B cell (primary cell): ENCODE data around the gene PPARD. TPM values are rescaled to one million over a fixed set of nuclear protein-coding genes. Genes with fewer than 3 reads are reported as not detected.

ENCODE experiments used
- ATAC-seq: fragments of 200-7000 bp; cut with Tn5 transposase; one replicate; pipeline ENCODE4 v1.10.0; 2021; ENCODE audit warnings: low read depth, mild to moderate bottlenecking, moderate number of reproducible peaks, moderate library complexity
- CTCF ChIA-PET: fragments of 350-600 bp; sonication (Branson Sonifier 250); formaldehyde crosslinking; loops from one replicate; lab custom pipeline; 2021; ENCODE audit warnings: antibody characterized with exemption, inconsistent platforms; lab: Charles Lee
- POLR2A ChIA-PET: fragments of 350-600 bp; sonication (Branson Sonifier 250); formaldehyde crosslinking; loops from one replicate; lab custom pipeline; 2021; ENCODE audit warnings: antibody characterized with exemption; lab: Charles Lee
- DNase-seq: peaks from one replicate; pipeline ENCODE4 v3.0.0; 2013
- H2AFZ ChIP-seq: 2 replicates; pipeline ENCODE4 v1.6.1; 2012; ENCODE audit warnings: mild to moderate bottlenecking, low read depth, low read length; ENCODE audit not compliant: insufficient read depth, poor library complexity, severe bottlenecking
- H3K27ac ChIP-seq, 2 donors: 1 replicate in 1 of 2; 2 replicates in 1 of 2; pipeline ENCODE4 v1.5.1; 2012 to 2013; ENCODE audit warnings: low read length in 2 of 2, mild to moderate bottlenecking in 2 of 2, moderate library complexity in 1 of 2
- H3K27me3 ChIP-seq, 4 experiments: fragments of 200-600 bp in 1 of 4; sonication (generic) in 1 of 4; replicated peaks in 1 of 4; 1 replicate in 2 of 4; 2 replicates in 2 of 4; pipeline versions ENCODE4 v1.6.1 to v1.7.0; 2013 to 2016; ENCODE audit warnings: low read length in 3 of 4, mild to moderate bottlenecking in 2 of 4, mixed read lengths in 1 of 4, moderate library complexity in 1 of 4; ENCODE audit not compliant: insufficient read depth in 4 of 4, control insufficient read depth in 3 of 4; ENCODE audit errors: control extremely low read depth in 1 of 4
- H3K36me3 ChIP-seq, 2 experiments: replicated peaks in 1 of 2; 1 replicate in 1 of 2; 2 replicates in 1 of 2; pipeline versions ENCODE4 v1.6.1 to v1.7.1; 2013; ENCODE audit warnings: low read length in 1 of 2; ENCODE audit not compliant: insufficient read depth in 2 of 2, control insufficient read depth in 1 of 2; ENCODE audit errors: control extremely low read depth in 1 of 2, extremely low read depth in 1 of 2
- H3K4me1 ChIP-seq, 2 donors: fragments of 200-600 bp in 1 of 2; sonication (generic) in 1 of 2; 1 replicate in 1 of 2; 2 replicates in 1 of 2; pipeline versions ENCODE4 v1.5.1 to v1.6.1; 2013 to 2017; ENCODE audit warnings: low read length in 2 of 2; ENCODE audit not compliant: control insufficient read depth in 2 of 2, insufficient read depth in 2 of 2
- H3K4me2 ChIP-seq: replicated peaks from 2 replicates; pipeline ENCODE3; 2012; ENCODE audit warnings: mild to moderate bottlenecking, low read depth, low read length; ENCODE audit not compliant: poor library complexity, severe bottlenecking
- H3K4me3 ChIP-seq, 5 experiments: fragments of 200-600 bp in 1 of 5; sonication (generic) in 1 of 5; 1 replicate in 3 of 5; 2 replicates in 2 of 5; pipeline versions ENCODE4 v1.5.1 to v1.7.0; 2011 to 2016; ENCODE audit warnings: low read length in 4 of 5, mild to moderate bottlenecking in 4 of 5, low read depth in 2 of 5, control low read depth in 1 of 5, moderate library complexity in 1 of 5; ENCODE audit not compliant: insufficient read depth in 1 of 5; ENCODE audit errors: control extremely low read depth in 1 of 5, extremely low read depth in 1 of 5
- H3K79me2 ChIP-seq: fragments of 200-600 bp; sonication (generic); one replicate; pipeline ENCODE4 v1.6.0; 2016; ENCODE audit warnings: low read length; ENCODE audit not compliant: control insufficient read depth, insufficient read depth
- H3K9ac ChIP-seq: fragments of 200-600 bp; sonication (generic); 2 replicates; pipeline ENCODE4 v1.6.1; 2017; ENCODE audit warnings: mild to moderate bottlenecking, low read length, moderate library complexity
- H3K9me3 ChIP-seq, 3 donors: one replicate each; pipeline versions ENCODE4 v1.6.1 to v1.7.1; 2013; ENCODE audit warnings: low read length in 2 of 3; ENCODE audit not compliant: control insufficient read depth in 2 of 3, insufficient read depth in 1 of 3; ENCODE audit errors: control extremely low read depth in 1 of 3
- H4K20me1 ChIP-seq: 2 replicates; pipeline ENCODE4 v1.6.0; 2012; ENCODE audit warnings: mild to moderate bottlenecking, low read length; ENCODE audit not compliant: insufficient read depth, control insufficient read depth, poor library complexity, severe bottlenecking
- H3K27ac Mint-ChIP-seq: one replicate; pipeline ENCODE4 v1.8.0; 2021; ENCODE audit warnings: mixed read lengths
- H3K27me3 Mint-ChIP-seq: one replicate; pipeline ENCODE4 v1.8.0; 2021; ENCODE audit warnings: mixed read lengths
- H3K4me1 Mint-ChIP-seq: one replicate; pipeline ENCODE4 v1.8.0; 2021; ENCODE audit warnings: mixed read lengths
- H3K4me3 Mint-ChIP-seq: one replicate; pipeline ENCODE4 v1.8.0; 2021; ENCODE audit warnings: mixed read lengths
- H3K9me3 Mint-ChIP-seq: one replicate; pipeline ENCODE4 v1.8.0; 2022; ENCODE audit warnings: mixed read lengths; ENCODE audit not compliant: insufficient read depth
- CTCF ChIP-seq: fragments of 200-600 bp; IDR thresholded peaks from one replicate; pipeline ENCODE4 v1.8.0; 2022; ENCODE audit warnings: antibody characterized with exemption, mild to moderate bottlenecking
- EZH2 ChIP-seq: IDR thresholded peaks from 2 replicates; pipeline ENCODE4 v1.6.1; 2012; ENCODE audit warnings: borderline replicate concordance, low read depth, mild to moderate bottlenecking, moderate library complexity, low read length; ENCODE audit not compliant: insufficient read depth, poor library complexity, severe bottlenecking
- WGBS: methylation state at CpG from one replicate; pipeline ENCODE4 v1.1.5; 2013; ENCODE audit warnings: missing lambda C conversion rate; ENCODE audit not compliant: insufficient coverage; 5-methylcytosine and 5-hydroxymethylcytosine counted together
- intact Hi-C: fragments of 100-400 bp; cut with micrococcal nuclease; formaldehyde crosslinking; loops from one replicate; pipeline ENCODE4 v1.10.0; 2022
- polyA plus RNA-seq: library from polyadenylated mRNA; depleted of rRNA; stranded (reverse); fragments of >200 nt; gene quantifications from 2 replicates; pipeline ENCODE4 v1.2.3, GENCODE V29; 2012
- total RNA-seq, 2 donors: library from RNA; stranded (reverse); fragments of 120-200 nt in 1 of 2; gene quantifications; 1 replicate in 1 of 2; 2 replicates in 1 of 2; pipeline versions ENCODE4 v1.2.3 to v1.2.4, GENCODE V29; 2013 to 2022

PPARD gene
- total and polyA plus RNA-seq, 2 donors (not counting 1 experiment from before 2014, with no cell fraction given) = 37.9 to 38.9 TPM

DNA sequence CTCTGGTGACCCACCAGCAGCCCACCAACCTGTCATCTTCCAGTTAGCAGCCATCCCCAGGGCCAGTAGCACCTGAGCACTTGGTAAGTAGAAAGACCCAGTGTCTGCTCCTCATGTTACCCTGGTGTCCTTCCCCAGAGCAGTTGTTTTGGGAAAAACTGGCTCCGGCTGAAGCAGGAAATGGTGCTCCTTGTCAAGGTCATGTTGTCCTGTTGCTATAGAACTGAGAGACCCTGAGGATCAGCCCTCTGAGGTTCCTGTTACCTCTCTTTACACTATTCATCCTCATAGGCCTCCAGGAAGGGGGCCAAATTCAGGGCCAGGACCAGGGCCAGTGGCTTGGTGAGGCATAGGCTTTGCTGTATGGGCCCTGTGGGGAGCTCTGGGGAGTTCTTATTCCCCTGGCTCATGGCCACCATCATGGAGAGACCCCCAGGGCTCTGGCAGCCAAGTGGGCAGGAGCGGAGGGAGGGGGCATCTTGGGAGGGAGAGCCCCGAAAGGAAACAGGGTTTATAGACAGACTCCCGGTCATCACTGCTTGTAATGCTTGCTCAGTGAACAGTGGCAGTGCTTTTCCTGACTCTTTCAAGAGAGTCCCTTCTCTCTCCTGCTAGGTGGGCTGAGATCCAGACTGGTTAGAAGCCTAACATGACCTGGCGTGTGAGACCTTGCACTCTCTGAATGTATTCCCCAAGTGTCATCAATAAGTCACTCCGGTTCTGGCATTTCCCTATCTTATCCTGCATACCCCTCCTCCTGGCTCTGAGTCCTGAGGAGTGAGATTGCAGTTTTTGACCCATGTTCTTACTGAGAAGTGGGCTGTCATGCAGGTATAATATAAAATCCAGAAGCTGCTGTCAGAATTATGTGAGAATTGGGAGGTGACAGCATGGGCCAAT lies 50.7 kb downstream of the PPARD start:
- H3K79me2 ChIP-seq = peaks cover 47% of the 10 kb centered on the region
- H3K36me3 ChIP-seq = peaks cover 0 to 6% of the 10 kb centered on the region in 2 experiments
- ChIA-PET CTCF (interaction anchor here (1.4 kb wide), 1 partner anchor 343 kb away, joined by 3 read pairs; the partner anchor contains the start of gene ARMC12), POLR2A (no interaction called here)
- peak overlapping the region; percentile 10 for H3K9ac ChIP-seq
- no peak overlapping the region for H3K4me3 ChIP-seq
- ATAC-seq = no peak
- H3K4me1 ChIP-seq = peaks cover 20 to 34% of the 10 kb centered on the region in 2 donors
- H3K4me2 ChIP-seq = peak overlapping the region; percentile 20
- intact Hi-C loops = loop anchor here (10.0 kb wide), 1 partner anchor 48 kb away; the partner anchor contains the start of gene PPARD
- no peaks in the 10 kb centered on the region for H3K9me3 Mint-ChIP-seq
- no peak for TF ChIP-seq CTCF
- no peak for TF ChIP-seq EZH2
- H2AFZ ChIP-seq = no peak overlapping the region
- peaks cover 30% of the 10 kb centered on the region for H4K20me1 ChIP-seq
- no peak overlapping the region for H3K4me3 Mint-ChIP-seq
- H3K4me1 Mint-ChIP-seq = peaks cover 44% of the 10 kb centered on the region
- H3K27ac Mint-ChIP-seq = peak overlapping the region; percentile 28
- WGBS = 92% methylated on average over 6 of the region's 6 CpGs
- H3K9me3 ChIP-seq = no peaks in the 10 kb centered on the region
- no peaks in the 10 kb centered on the region for H3K27me3 Mint-ChIP-seq
- peak overlapping the region in 1 of 2 donors; percentile 30 for H3K27ac ChIP-seq
- H3K27me3 ChIP-seq = no peaks in the 10 kb centered on the region
- DNase-seq = no peak

DNA sequence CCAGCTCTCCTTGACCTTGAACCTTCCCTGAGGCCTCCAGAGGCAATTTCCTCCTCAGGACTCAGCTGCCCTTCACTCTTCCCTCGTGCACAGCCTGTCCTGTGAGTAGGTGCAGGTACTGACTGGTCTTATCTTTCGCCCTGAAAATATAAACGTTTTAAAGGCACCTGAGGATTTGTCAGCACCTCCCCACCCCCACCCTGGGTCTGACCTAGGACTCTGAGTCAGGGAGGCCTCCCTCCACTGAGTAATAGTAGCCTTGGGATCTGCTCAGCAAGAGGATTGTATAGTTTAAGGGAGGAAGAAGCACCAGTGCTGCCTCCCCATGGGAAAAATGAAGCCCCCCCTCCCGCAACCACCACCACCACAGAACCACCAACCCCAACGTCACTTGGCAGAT lies 54.6 kb downstream of the PPARD start:
- Histone ChIP-seq H2AFZ (no peak overlapping the region), H3K9me3 (no peaks in the 10 kb centered on the region), H3K9ac (no peak overlapping the region), H3K36me3 (peaks cover 0 to 7% of the 10 kb centered on the region in 2 experiments), H3K79me2 (peaks cover 32% of the 10 kb centered on the region), H4K20me1 (peaks cover 21% of the 10 kb centered on the region), H3K4me3 (no peak overlapping the region), H3K4me2 (no peak overlapping the region), H3K4me1 (peaks cover 20 to 34% of the 10 kb centered on the region in 2 donors), H3K27ac (no peak overlapping the region), H3K27me3 (no peaks in the 10 kb centered on the region)
- Mint-ChIP-seq H3K27ac (no peak overlapping the region), H3K4me1 (peaks cover 32% of the 10 kb centered on the region), H3K9me3 (no peaks in the 10 kb centered on the region), H3K27me3 (no peaks in the 10 kb centered on the region), H3K4me3 (no peak overlapping the region)
- WGBS = 100% methylated on average over 1 of the region's 5 CpGs
- intact Hi-C loops = loop anchor here (10.0 kb wide), 1 partner anchor 52 kb away; the partner anchor contains the start of gene PPARD
- DNase-seq (no peak), ATAC-seq (no peak)
- POLR2A ChIA-PET = interaction anchor here (0.7 kb wide), 1 partner anchor 50 kb away, joined by 3 read pairs; no protein-coding TSS in a partner anchor
- no peak for TF ChIP-seq EZH2
- no peak for TF ChIP-seq CTCF
- CTCF ChIA-PET = interaction anchor here (0.6 kb wide), 1 partner anchor 29 kb away, joined by 3 read pairs; no protein-coding TSS in a partner anchor
